HCT116 (cell line): ENCODE results near the gene FCHO1. TPM values are rescaled to one million over a fixed set of nuclear protein-coding genes. Genes with fewer than 3 reads are reported as not detected.

Source experiments
- ATAC-seq: fragments of 200-7000 bp; cut with Tn5 transposase; 2 replicates; pipeline ENCODE4 v1.9.1; 2020; ENCODE audit warnings: mild to moderate bottlenecking, moderate library complexity
- BruUV-seq: library from RNA; stranded (reverse); fragments of 400-500 nt; replicated peaks from 2 replicates; lab custom pipeline; 2021; lab: Mats Ljungman, UMichigan
- CTCF ChIA-PET: fragments of 300-600 bp; sonication (Branson Sonifier 250); formaldehyde crosslinking; loops from one replicate; lab custom pipeline; 2021; ENCODE audit warnings: antibody characterized with exemption; lab: Charles Lee
- POLR2A ChIA-PET: fragments of 300-600, 350-600 bp; sonication (Branson Sonifier 250); formaldehyde crosslinking; loops from one replicate; lab custom pipeline; 2021; ENCODE audit warnings: antibody characterized with exemption; lab: Charles Lee
- RAD21 ChIA-PET, 2 experiments: fragments of 300-600 bp; sonication (Branson Sonifier 250); formaldehyde crosslinking; loops; one replicate each; lab custom pipeline; 2023; ENCODE audit warnings: low total read pairs in 2 of 2; ENCODE audit not compliant: uncharacterized antibody in 2 of 2, unreplicated experiment in 2 of 2, low non-redundant PET in 1 of 2; lab: Charles Lee
- DNase-seq: peaks from one replicate; pipeline ENCODE4 v3.0.0-alpha.2; 2010; ENCODE audit warnings: low read depth, low spot score
- H2AFZ ChIP-seq: fragments of 200-600 bp; shearing (Covaris generic), sonication (generic); 2 replicates; pipeline ENCODE4 v1.6.1; 2017; ENCODE audit warnings: low read depth, mixed run types, mixed read lengths, antibody characterized with exemption, low read length; ENCODE audit not compliant: poor library complexity, severe bottlenecking
- H3K27ac ChIP-seq: 2 replicates; pipeline ENCODE4 v1.5.1; 2012; ENCODE audit warnings: low read depth, low read length
- H3K27me3 ChIP-seq: fragments of 200-600 bp; sonication (generic); 2 replicates; pipeline ENCODE4 v1.6.1; 2016; ENCODE audit warnings: mixed run types, low read length, mixed read lengths; ENCODE audit not compliant: insufficient read depth
- H3K36me3 ChIP-seq, 2 experiments: fragments of 200-500 bp in 1 of 2; fragments of 200-600 bp in 1 of 2; sonication (Bioruptor generic) in 1 of 2; sonication (generic) in 1 of 2; 2 replicates each; pipeline versions ENCODE4 v1.5.1 to v1.6.1; 2014 to 2016; ENCODE audit warnings: low read length in 2 of 2, inconsistent platforms in 1 of 2, mixed read lengths in 1 of 2, mixed run types in 1 of 2; ENCODE audit not compliant: insufficient read depth in 2 of 2, control insufficient read depth in 1 of 2
- H3K4me1 ChIP-seq, 2 experiments: fragments of 200-600 bp in 1 of 2; sonication (generic) in 1 of 2; 2 replicates each; pipeline versions ENCODE4 v1.5.1 to v1.6.1; 2012 to 2017; ENCODE audit warnings: low read length in 2 of 2, inconsistent platforms in 1 of 2, mild to moderate bottlenecking in 1 of 2, mixed read lengths in 1 of 2, mixed run types in 1 of 2, moderate library complexity in 1 of 2; ENCODE audit not compliant: insufficient read depth in 2 of 2, control insufficient read depth in 1 of 2
- H3K4me2 ChIP-seq: fragments of 200-600 bp; sonication (generic); 2 replicates; pipeline ENCODE4 v1.6.1; 2017; ENCODE audit warnings: mixed run types, low read length, mixed read lengths
- H3K4me3 ChIP-seq, 2 experiments: fragments of 200-600 bp in 1 of 2; sonication (generic) in 1 of 2; replicated peaks in 1 of 2; 2 replicates each; pipeline ENCODE4 v1.5.1; 2011 to 2016; ENCODE audit warnings: low read length in 2 of 2, control low read depth in 1 of 2, low read depth in 1 of 2, mild to moderate bottlenecking in 1 of 2, mixed read lengths in 1 of 2, mixed run types in 1 of 2
- H3K79me2 ChIP-seq: fragments of 200-600 bp; sonication (generic); 2 replicates; pipeline ENCODE4 v1.6.1; 2017; ENCODE audit warnings: mild to moderate bottlenecking, mixed run types, low read length, moderate library complexity, mixed read lengths; ENCODE audit not compliant: insufficient read depth
- H3K9ac ChIP-seq: fragments of 200-600 bp; sonication (generic); 2 replicates; pipeline ENCODE4 v1.6.1; 2016; ENCODE audit warnings: low read length, mixed read lengths
- H3K9me2 ChIP-seq: fragments of 200-600 bp; sonication (generic), shearing (Covaris generic); 2 replicates; pipeline ENCODE4 v1.6.1; 2017; ENCODE audit warnings: mixed run types, mild to moderate bottlenecking, moderate library complexity; ENCODE audit not compliant: insufficient read depth
- H3K9me3 ChIP-seq, 2 experiments: fragments of 200-500 bp in 1 of 2; fragments of 200-600 bp in 1 of 2; sonication (Bioruptor generic) in 1 of 2; sonication (generic) in 1 of 2; 2 replicates each; pipeline ENCODE4 v1.6.1; 2014 to 2017; ENCODE audit warnings: low read length in 2 of 2, mixed read lengths in 2 of 2, inconsistent platforms in 1 of 2, low read depth in 1 of 2, mild to moderate bottlenecking in 1 of 2, mixed run types in 1 of 2, moderate library complexity in 1 of 2; ENCODE audit not compliant: control insufficient read depth in 1 of 2, insufficient read depth in 1 of 2
- H4K20me1 ChIP-seq: fragments of 200-600 bp; sonication (generic), shearing (Covaris generic); 2 replicates; pipeline ENCODE4 v1.6.1; 2017; ENCODE audit warnings: mixed run types, mild to moderate bottlenecking, moderate library complexity; ENCODE audit not compliant: insufficient read depth
- EGR1 ChIP-seq: IDR thresholded peaks from 2 replicates; pipeline ENCODE4 v1.6.1; 2012; ENCODE audit warnings: low read depth
- ELF1 ChIP-seq: IDR thresholded peaks from 2 replicates; pipeline ENCODE4 v1.6.1; 2012; ENCODE audit warnings: low read depth, borderline replicate concordance
- EZH2 ChIP-seq: fragments of 200-600 bp; sonication (generic); IDR thresholded peaks from 2 replicates; pipeline ENCODE4 v1.6.1; 2017; ENCODE audit warnings: antibody characterized with exemption, mixed run types
- JUND ChIP-seq: IDR thresholded peaks from 2 replicates; pipeline ENCODE4 v1.6.1; 2012
- SRF ChIP-seq: IDR thresholded peaks from 2 replicates; pipeline ENCODE4 v1.6.1; 2012; ENCODE audit warnings: low read depth
- YY1 ChIP-seq: IDR thresholded peaks from 2 replicates; pipeline ENCODE4 v1.6.1; 2011; ENCODE audit warnings: low read length, low read depth, moderate library complexity, mild to moderate bottlenecking; ENCODE audit not compliant: insufficient replicate concordance; ENCODE audit errors: extremely low read depth
- ZFX ChIP-seq: fragments of 450-650 bp; IDR thresholded peaks from 2 replicates; pipeline ENCODE4 v1.6.1; 2017
- intact Hi-C: fragments of 100-400 bp; cut with micrococcal nuclease; formaldehyde crosslinking; loops from 2 replicates; pipeline ENCODE4 v1.10.0; 2022
- total RNA-seq: library from RNA; stranded (reverse); gene quantifications from one replicate; pipeline ENCODE4 v1.2.1, GENCODE V29; 2021; ENCODE audit not compliant: unreplicated experiment
- TF ChIP-seq, protein P1 (sequence below), 3 experiments: fragments of 200-600 bp in 1 of 3; sonication (generic) in 1 of 3; IDR thresholded peaks in 2 of 3; conservative IDR thresholded peaks in 1 of 3; 2 replicates each; pipeline ENCODE4 v1.5.1; 2012 to 2017; ENCODE audit warnings: low read depth in 2 of 3, low read length in 2 of 3, antibody characterized with exemption in 1 of 3, borderline replicate concordance in 1 of 3, control low read depth in 1 of 3, mild to moderate bottlenecking in 1 of 3, mixed read lengths in 1 of 3, mixed run types in 1 of 3, moderate library complexity in 1 of 3; ENCODE audit not compliant: insufficient read depth in 1 of 3
- TF ChIP-seq, protein P2 (sequence below): IDR thresholded peaks from 2 replicates; pipeline ENCODE4 v1.6.1; 2012
- TF ChIP-seq, protein P3 (sequence below): IDR thresholded peaks from 2 replicates; pipeline ENCODE4 v1.6.1; 2012; ENCODE audit warnings: low read depth
- TF ChIP-seq, protein P4 (sequence below): IDR thresholded peaks from 2 replicates; pipeline ENCODE4 v1.6.1; 2011; ENCODE audit warnings: mild to moderate bottlenecking, low read length, moderate library complexity; ENCODE audit not compliant: insufficient replicate concordance; ENCODE audit errors: extremely low read depth

Gene FCHO1
- total RNA-seq, 1 experiment from 2014 or later = 28.1 TPM

DNA sequence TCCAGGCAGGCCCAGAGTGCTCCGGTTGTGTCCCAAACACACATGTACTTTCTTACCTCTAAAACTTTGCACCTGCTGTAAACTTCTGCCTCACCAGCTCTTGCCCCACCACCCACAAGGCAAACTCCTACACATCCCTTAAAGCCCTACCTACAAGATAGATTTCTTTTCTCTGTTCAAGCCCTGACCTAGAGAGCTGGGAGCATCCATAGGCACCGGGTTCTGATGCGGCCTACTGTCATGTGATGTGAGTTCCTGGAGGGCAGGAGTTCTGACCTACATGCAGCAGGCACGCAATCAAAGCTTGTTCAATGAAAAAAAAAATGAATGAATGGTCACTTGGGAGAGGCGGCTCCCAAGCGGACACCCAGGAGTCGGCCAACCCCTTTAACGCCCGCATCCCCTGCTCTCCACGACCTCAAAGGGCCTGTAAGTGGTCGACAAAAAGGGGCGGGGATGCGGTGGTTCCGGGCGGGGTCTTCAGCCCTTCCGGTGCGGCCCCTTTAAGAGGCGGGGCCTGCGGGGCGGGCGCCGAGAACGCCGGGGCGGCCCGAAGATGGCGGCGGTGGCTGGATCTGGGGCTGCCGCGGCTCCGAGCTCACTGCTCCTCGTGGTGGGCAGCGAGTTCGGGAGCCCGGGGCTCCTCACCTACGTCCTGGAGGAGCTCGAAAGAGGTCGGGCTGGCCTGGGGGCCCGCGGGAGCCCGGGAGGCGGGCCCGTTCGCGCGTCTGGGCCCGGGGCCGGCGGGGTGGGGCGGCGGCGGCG is 32.1 kb upstream of the FCHO1 start, which contains the start of gene MAP1S (continued):
- TF ChIP-seq, protein P1, sequence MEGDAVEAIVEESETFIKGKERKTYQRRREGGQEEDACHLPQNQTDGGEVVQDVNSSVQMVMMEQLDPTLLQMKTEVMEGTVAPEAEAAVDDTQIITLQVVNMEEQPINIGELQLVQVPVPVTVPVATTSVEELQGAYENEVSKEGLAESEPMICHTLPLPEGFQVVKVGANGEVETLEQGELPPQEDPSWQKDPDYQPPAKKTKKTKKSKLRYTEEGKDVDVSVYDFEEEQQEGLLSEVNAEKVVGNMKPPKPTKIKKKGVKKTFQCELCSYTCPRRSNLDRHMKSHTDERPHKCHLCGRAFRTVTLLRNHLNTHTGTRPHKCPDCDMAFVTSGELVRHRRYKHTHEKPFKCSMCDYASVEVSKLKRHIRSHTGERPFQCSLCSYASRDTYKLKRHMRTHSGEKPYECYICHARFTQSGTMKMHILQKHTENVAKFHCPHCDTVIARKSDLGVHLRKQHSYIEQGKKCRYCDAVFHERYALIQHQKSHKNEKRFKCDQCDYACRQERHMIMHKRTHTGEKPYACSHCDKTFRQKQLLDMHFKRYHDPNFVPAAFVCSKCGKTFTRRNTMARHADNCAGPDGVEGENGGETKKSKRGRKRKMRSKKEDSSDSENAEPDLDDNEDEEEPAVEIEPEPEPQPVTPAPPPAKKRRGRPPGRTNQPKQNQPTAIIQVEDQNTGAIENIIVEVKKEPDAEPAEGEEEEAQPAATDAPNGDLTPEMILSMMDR (IDR thresholded peaks at IDR 0.05 in 2 of 3, conservative IDR thresholded peaks at IDR 0.05 in 1 of 3; ENCODE audit: borderline replicate concordance in 1 of 3, insufficient read depth in 1 of 3, low read depth in 2 of 3, low read length in 2 of 3) = no peak

DNA sequence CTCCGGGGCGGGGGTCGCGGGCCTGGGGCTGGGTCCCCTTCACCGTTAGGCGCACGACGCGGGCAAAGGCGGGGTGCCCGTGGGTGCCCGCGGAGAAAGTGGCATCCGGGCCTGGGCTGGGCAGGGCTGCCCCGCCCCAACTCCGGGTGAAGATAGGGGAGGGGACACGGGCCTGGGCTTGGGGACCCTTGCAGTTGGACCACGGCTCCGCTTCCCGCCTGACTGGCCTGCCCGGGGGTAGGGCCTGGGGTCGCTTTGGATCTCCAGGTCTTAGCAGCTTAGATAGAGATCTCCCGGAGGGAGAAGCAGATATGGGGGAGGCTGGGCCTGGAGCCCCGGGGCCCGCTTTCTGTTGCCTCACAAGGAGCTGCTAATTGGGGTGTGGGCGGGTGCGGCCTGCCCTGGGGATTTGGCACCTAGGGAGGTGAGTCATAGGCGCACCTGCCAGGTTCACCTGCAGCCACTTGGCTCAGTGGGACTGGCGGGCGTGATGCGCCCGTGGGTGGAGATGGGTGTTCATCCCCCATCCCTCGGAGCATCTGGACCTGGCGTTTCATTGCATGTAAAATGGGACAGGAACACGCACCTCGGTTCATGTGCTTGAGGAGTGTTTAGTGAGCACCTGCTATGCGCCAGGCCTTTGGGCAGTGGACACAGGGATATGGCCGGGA is 31.4 kb upstream of the FCHO1 start:
- CTCF ChIA-PET = interaction anchor here (1.2 to 1.6 kb wide), 3 partner anchors 13 to 46 kb away, joined by 3 to 4 read pairs (median 4); no protein-coding TSS in a partner anchor
- ATAC-seq (peak; percentile 56), DNase-seq (no peak)
- intact Hi-C loops = loop anchor here (5.0 kb wide), 1 partner anchor 47 kb away; no protein-coding TSS in a partner anchor
- peaks cover 13 to 35% of the 10 kb centered on the region in 2 experiments for H3K4me1 ChIP-seq
- peak overlapping the region; percentile 82 for H3K4me2 ChIP-seq
- H2AFZ ChIP-seq = no peak overlapping the region
- H3K79me2 ChIP-seq = peaks cover 33% of the 10 kb centered on the region
- RAD21 ChIA-PET = no interaction called here
- no peaks in the 10 kb centered on the region for H3K27me3 ChIP-seq
- no peaks in the 10 kb centered on the region for H3K9me2 ChIP-seq
- peak overlapping the region; percentile 82 for H3K9ac ChIP-seq
- BruUV-seq = TSS peak; percentile 57
- peak overlapping the region; percentile 66; the same call in 1 of the 2 replicates for H3K27ac ChIP-seq
- H4K20me1 ChIP-seq = no peaks in the 10 kb centered on the region
- POLR2A ChIA-PET = interaction anchor here (1.4 kb wide), 1 partner anchor 10 kb away, joined by 4 read pairs; no protein-coding TSS in a partner anchor
- peak overlapping the region; percentile 91 to 97 for H3K4me3 ChIP-seq
- peaks cover 4% of the 10 kb centered on the region in 2 experiments; a peak in 2 of 4 replicates for H3K36me3 ChIP-seq
- TF ChIP-seq ELF1 (no peak), JUND (no peak), EZH2 (no peak), SRF (no peak), ZFX (peak; percentile 62; the same call in 1 of the 2 replicates), YY1 (no peak), EGR1 (peak; percentile 61)
- TF ChIP-seq, protein P2, sequence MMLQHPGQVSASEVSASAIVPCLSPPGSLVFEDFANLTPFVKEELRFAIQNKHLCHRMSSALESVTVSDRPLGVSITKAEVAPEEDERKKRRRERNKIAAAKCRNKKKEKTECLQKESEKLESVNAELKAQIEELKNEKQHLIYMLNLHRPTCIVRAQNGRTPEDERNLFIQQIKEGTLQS = no peak
- TF ChIP-seq, protein P3, sequence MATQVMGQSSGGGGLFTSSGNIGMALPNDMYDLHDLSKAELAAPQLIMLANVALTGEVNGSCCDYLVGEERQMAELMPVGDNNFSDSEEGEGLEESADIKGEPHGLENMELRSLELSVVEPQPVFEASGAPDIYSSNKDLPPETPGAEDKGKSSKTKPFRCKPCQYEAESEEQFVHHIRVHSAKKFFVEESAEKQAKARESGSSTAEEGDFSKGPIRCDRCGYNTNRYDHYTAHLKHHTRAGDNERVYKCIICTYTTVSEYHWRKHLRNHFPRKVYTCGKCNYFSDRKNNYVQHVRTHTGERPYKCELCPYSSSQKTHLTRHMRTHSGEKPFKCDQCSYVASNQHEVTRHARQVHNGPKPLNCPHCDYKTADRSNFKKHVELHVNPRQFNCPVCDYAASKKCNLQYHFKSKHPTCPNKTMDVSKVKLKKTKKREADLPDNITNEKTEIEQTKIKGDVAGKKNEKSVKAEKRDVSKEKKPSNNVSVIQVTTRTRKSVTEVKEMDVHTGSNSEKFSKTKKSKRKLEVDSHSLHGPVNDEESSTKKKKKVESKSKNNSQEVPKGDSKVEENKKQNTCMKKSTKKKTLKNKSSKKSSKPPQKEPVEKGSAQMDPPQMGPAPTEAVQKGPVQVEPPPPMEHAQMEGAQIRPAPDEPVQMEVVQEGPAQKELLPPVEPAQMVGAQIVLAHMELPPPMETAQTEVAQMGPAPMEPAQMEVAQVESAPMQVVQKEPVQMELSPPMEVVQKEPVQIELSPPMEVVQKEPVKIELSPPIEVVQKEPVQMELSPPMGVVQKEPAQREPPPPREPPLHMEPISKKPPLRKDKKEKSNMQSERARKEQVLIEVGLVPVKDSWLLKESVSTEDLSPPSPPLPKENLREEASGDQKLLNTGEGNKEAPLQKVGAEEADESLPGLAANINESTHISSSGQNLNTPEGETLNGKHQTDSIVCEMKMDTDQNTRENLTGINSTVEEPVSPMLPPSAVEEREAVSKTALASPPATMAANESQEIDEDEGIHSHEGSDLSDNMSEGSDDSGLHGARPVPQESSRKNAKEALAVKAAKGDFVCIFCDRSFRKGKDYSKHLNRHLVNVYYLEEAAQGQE = no peak
- TF ChIP-seq, protein P4, sequence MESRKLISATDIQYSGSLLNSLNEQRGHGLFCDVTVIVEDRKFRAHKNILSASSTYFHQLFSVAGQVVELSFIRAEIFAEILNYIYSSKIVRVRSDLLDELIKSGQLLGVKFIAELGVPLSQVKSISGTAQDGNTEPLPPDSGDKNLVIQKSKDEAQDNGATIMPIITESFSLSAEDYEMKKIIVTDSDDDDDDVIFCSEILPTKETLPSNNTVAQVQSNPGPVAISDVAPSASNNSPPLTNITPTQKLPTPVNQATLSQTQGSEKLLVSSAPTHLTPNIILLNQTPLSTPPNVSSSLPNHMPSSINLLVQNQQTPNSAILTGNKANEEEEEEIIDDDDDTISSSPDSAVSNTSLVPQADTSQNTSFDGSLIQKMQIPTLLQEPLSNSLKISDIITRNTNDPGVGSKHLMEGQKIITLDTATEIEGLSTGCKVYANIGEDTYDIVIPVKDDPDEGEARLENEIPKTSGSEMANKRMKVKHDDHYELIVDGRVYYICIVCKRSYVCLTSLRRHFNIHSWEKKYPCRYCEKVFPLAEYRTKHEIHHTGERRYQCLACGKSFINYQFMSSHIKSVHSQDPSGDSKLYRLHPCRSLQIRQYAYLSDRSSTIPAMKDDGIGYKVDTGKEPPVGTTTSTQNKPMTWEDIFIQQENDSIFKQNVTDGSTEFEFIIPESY = no peak
- TF ChIP-seq, all 23 proteins: peak for 2
- no peaks in the 10 kb centered on the region for H3K9me3 ChIP-seq
